SK-N-SH (cell line): Measurements from ENCODE around the gene MPST. TPM values are rescaled to one million over a fixed set of nuclear protein-coding genes. Genes with fewer than 3 reads are reported as not detected.

Experiments
- CTCF ChIA-PET: fragments of 300-600, 350-600 bp; formaldehyde crosslinking; extraction: SDS; loops from one replicate; lab custom pipeline; 2021; lab: Yijun Ruan, JAX
- POLR2A ChIA-PET: fragments of 350-600 bp; sonication (Branson Sonifier 250); formaldehyde crosslinking; extraction: SDS; loops from one replicate; lab custom pipeline; 2020; ENCODE audit warnings: antibody characterized with exemption, inconsistent platforms; lab: Yijun Ruan, JAX
- DNase-seq: peaks from one replicate; pipeline ENCODE4 v3.0.0; 2012
- H2AFZ ChIP-seq: fragments of 200-600 bp; sonication (generic); 2 replicates; pipeline ENCODE4 v1.8.1; 2016; ENCODE audit warnings: antibody characterized with exemption, mild to moderate bottlenecking, low read depth
- H3F3A ChIP-seq: fragments of 200-600 bp; sonication (generic); replicated peaks from 2 replicates; pipeline ENCODE3; 2016; ENCODE audit warnings: antibody characterized with exemption, mild to moderate bottlenecking; ENCODE audit not compliant: insufficient read depth
- H3K27ac ChIP-seq, 2 experiments: fragments of 200-500 bp in 1 of 2; fragments of 200-600 bp in 1 of 2; sonication (Bioruptor generic) in 1 of 2; sonication (generic), shearing (Covaris generic) in 1 of 2; 2 replicates each; pipeline versions ENCODE4 v1.5.1 to v1.6.1; 2014 to 2016; ENCODE audit warnings: low read depth in 2 of 2, inconsistent platforms in 1 of 2, low read length in 1 of 2, mild to moderate bottlenecking in 1 of 2, mixed read lengths in 1 of 2
- H3K27me3 ChIP-seq: fragments of 200-600 bp; sonication (generic), shearing (Covaris generic); 2 replicates; pipeline ENCODE4 v1.6.1; 2016; ENCODE audit warnings: mixed run types; ENCODE audit not compliant: insufficient read depth
- H3K36me3 ChIP-seq, 2 experiments: fragments of 200-500 bp in 1 of 2; fragments of 200-600 bp in 1 of 2; sonication (Bioruptor generic) in 1 of 2; sonication (generic) in 1 of 2; replicated peaks in 1 of 2; 2 replicates each; pipeline versions ENCODE3 to v1.5.1; 2014 to 2016; ENCODE audit warnings: low read length in 1 of 2, mild to moderate bottlenecking in 1 of 2; ENCODE audit not compliant: insufficient read depth in 2 of 2, control insufficient read depth in 1 of 2
- H3K4me1 ChIP-seq, 2 experiments: fragments of 200-500 bp in 1 of 2; fragments of 200-600 bp in 1 of 2; sonication (Bioruptor generic) in 1 of 2; sonication (generic), shearing (Covaris generic) in 1 of 2; 2 replicates each; pipeline versions ENCODE4 v1.5.1 to v1.6.1; 2014 to 2016; ENCODE audit warnings: low read depth in 1 of 2, low read length in 1 of 2, mixed run types in 1 of 2; ENCODE audit not compliant: insufficient read depth in 2 of 2, control insufficient read depth in 1 of 2
- H3K4me2 ChIP-seq: fragments of 200-600 bp; sonication (generic), shearing (Covaris generic); 2 replicates; pipeline ENCODE4 v1.6.1; 2017; ENCODE audit warnings: mixed run types
- H3K4me3 ChIP-seq, 2 experiments: fragments of 200-500 bp in 1 of 2; fragments of 200-600 bp in 1 of 2; sonication (Bioruptor generic) in 1 of 2; sonication (generic), shearing (Covaris generic) in 1 of 2; 2 replicates each; pipeline versions ENCODE4 v1.5.1 to v1.8.1; 2014 to 2016; ENCODE audit warnings: low read depth in 2 of 2, inconsistent platforms in 1 of 2, low read length in 1 of 2, mild to moderate bottlenecking in 1 of 2, mixed read lengths in 1 of 2, moderate library complexity in 1 of 2
- H3K79me2 ChIP-seq: fragments of 200-600 bp; sonication (generic); 2 replicates; pipeline ENCODE4 v1.8.1; 2017; ENCODE audit warnings: mild to moderate bottlenecking; ENCODE audit not compliant: insufficient read depth
- H3K9ac ChIP-seq: fragments of 200-600 bp; sonication (generic); 2 replicates; pipeline ENCODE4 v1.6.1; 2017; ENCODE audit warnings: mixed run types
- H3K9me2 ChIP-seq: fragments of 200-600 bp; sonication (generic); 2 replicates; pipeline ENCODE4 v1.6.1; 2017; ENCODE audit warnings: mixed run types
- H3K9me3 ChIP-seq: fragments of 200-600 bp; sonication (generic); 2 replicates; pipeline ENCODE4 v1.6.1; 2017; ENCODE audit warnings: mixed run types, mild to moderate bottlenecking, moderate library complexity
- H4K20me1 ChIP-seq: fragments of 200-600 bp; sonication (generic); 2 replicates; pipeline ENCODE4 v1.6.1; 2017; ENCODE audit warnings: mild to moderate bottlenecking, mixed run types; ENCODE audit not compliant: insufficient read depth
- CHD2 ChIP-seq: fragments of 150-350 bp; IDR thresholded peaks from 2 replicates; pipeline ENCODE4 v1.6.1; 2018; ENCODE audit warnings: low read length; ENCODE audit not compliant: partially characterized antibody
- EP300 ChIP-seq, 2 experiments: IDR thresholded peaks; 2 replicates each; pipeline versions ENCODE4 v1.4.0 to v1.6.1; 2012; ENCODE audit warnings: borderline replicate concordance in 1 of 2, low read depth in 1 of 2, low read length in 1 of 2
- EZH2phosphoT487 ChIP-seq: fragments of 200-600 bp; sonication (generic); IDR thresholded peaks from 2 replicates; pipeline ENCODE4 v1.6.1; 2017; ENCODE audit warnings: low read depth, mixed run types, mild to moderate bottlenecking, antibody characterized with exemption, moderate library complexity, borderline replicate concordance
- FOXJ3 ChIP-seq: sonication (generic); formaldehyde crosslinking; IDR thresholded peaks from 2 replicates; pipeline ENCODE4 v1.5.1; 2020; ENCODE audit warnings: mild to moderate bottlenecking, missing genetic modification reagents
- MAX ChIP-seq: IDR thresholded peaks from 2 replicates; pipeline ENCODE4 v1.4.0; 2012; ENCODE audit warnings: low read depth
- MEF2A ChIP-seq: IDR thresholded peaks from 2 replicates; pipeline ENCODE4 v1.4.0; 2012; ENCODE audit warnings: low read depth, borderline replicate concordance
- MXI1 ChIP-seq: IDR thresholded peaks from 2 replicates; pipeline ENCODE4 v1.6.1; 2012; ENCODE audit warnings: mild to moderate bottlenecking, low read depth, low read length, improper control_type of control experiment
- NRF1 ChIP-seq: IDR thresholded peaks from 2 replicates; pipeline ENCODE4 v1.6.1; 2012; ENCODE audit warnings: low read depth, mild to moderate bottlenecking, low read length
- POLR2AphosphoS5 ChIP-seq: IDR thresholded peaks from 2 replicates; pipeline ENCODE4 v1.6.1; 2012; ENCODE audit warnings: low read depth, low read length
- REST ChIP-seq: IDR thresholded peaks from 2 replicates; pipeline ENCODE4 v1.6.1; 2012; ENCODE audit warnings: mild to moderate bottlenecking, low read depth, low read length, moderate library complexity
- RFX5 ChIP-seq: IDR thresholded peaks from 2 replicates; pipeline ENCODE4 v1.6.1; 2012; ENCODE audit warnings: mild to moderate bottlenecking, improper control_type of control experiment, low read length
- RXRA ChIP-seq: IDR thresholded peaks from 2 replicates; pipeline ENCODE4 v1.4.0; 2012; ENCODE audit warnings: low read depth, mild to moderate bottlenecking, borderline replicate concordance
- SIN3A ChIP-seq: IDR thresholded peaks from 2 replicates; pipeline ENCODE4 v1.6.1; 2012; ENCODE audit warnings: low read depth, mild to moderate bottlenecking, low read length, moderate library complexity, borderline replicate concordance
- SMC3 ChIP-seq: IDR thresholded peaks from 2 replicates; pipeline ENCODE4 v1.6.1; 2012; ENCODE audit warnings: low read depth, low read length, improper control_type of control experiment
- TAF1 ChIP-seq: IDR thresholded peaks from 2 replicates; pipeline ENCODE4 v1.6.1; 2012; ENCODE audit warnings: low read depth, mild to moderate bottlenecking, low read length, moderate library complexity, borderline replicate concordance
- TEAD4 ChIP-seq: IDR thresholded peaks from 2 replicates; pipeline ENCODE4 v1.4.0; 2012; ENCODE audit warnings: mild to moderate bottlenecking, borderline replicate concordance; ENCODE audit not compliant: insufficient read depth
- USF2 ChIP-seq: fragments of 150-350 bp; IDR thresholded peaks from 2 replicates; pipeline ENCODE4 v1.6.1; 2017; ENCODE audit warnings: antibody characterized with exemption, low read length, low read depth, borderline replicate concordance
- YY1 ChIP-seq: IDR thresholded peaks from 2 replicates; pipeline ENCODE4 v1.4.0; 2012; ENCODE audit warnings: low read depth, mild to moderate bottlenecking
- ZBTB33 ChIP-seq: IDR thresholded peaks from 2 replicates; pipeline ENCODE4 v1.4.0; 2012; ENCODE audit warnings: low read depth, borderline replicate concordance
- WGBS: methylation state at CpG from one replicate; pipeline ENCODE4 v1.1.6; 2017; ENCODE audit warnings: low lambda C conversion rate; 5-methylcytosine and 5-hydroxymethylcytosine counted together
- polyA plus RNA-seq, 3 experiments: library from polyadenylated mRNA; depleted of rRNA; stranded (reverse); fragments of >200 nt; gene quantifications; 2 replicates each; pipeline ENCODE4 v1.2.3, GENCODE V29; 2012

The MPST gene
- polyA plus RNA-seq, 1 of the 3 experiments (the other 2 are of a cell fraction), result 60.4 TPM

GRCh38 chr22:37046589-37046988 lies 27.0 kb downstream of the MPST start:
- no peaks in the 10 kb centered on the region for H4K20me1 ChIP-seq
- H3K27me3 ChIP-seq, result no peaks in the 10 kb centered on the region
- no peak overlapping the region for H3K4me2 ChIP-seq
- H3K36me3 ChIP-seq, result no peaks in the 10 kb centered on the region
- peaks cover 0 to 1% of the 10 kb centered on the region in 2 experiments; a peak in 1 of 4 replicates for H3K4me1 ChIP-seq
- no peak overlapping the region for H2AFZ ChIP-seq
- no peaks in the 10 kb centered on the region for H3K9me3 ChIP-seq
- H3K4me3 ChIP-seq, result no peak overlapping the region
- TF ChIP-seq REST (no peak), SIN3A (no peak), NRF1 (no peak), FOXJ3 (CRISPR knock-in tag) (no peak), EP300 (IDR thresholded peaks at IDR 0.05; ENCODE audit: borderline replicate concordance in 1 of 2, low read depth in 1 of 2, low read length in 1 of 2) (no peak), USF2 (no peak), RFX5 (no peak), TAF1 (no peak), POLR2AphosphoS5 (no peak), TEAD4 (no peak), MAX (no peak), RXRA (no peak), MXI1 (no peak), YY1 (no peak), MEF2A (no peak), SMC3 (no peak), EZH2phosphoT487 (no peak), ZBTB33 (no peak), CHD2 (no peak)
- TF ChIP-seq, all 33 proteins: peak for 0
- Histone ChIP-seq H3K79me2 (no peaks in the 10 kb centered on the region), H3K27ac (no peak overlapping the region), H3F3A (no peaks in the 10 kb centered on the region), H3K9ac (no peak overlapping the region), H3K9me2 (no peaks in the 10 kb centered on the region)
- DNase-seq, result no peak
- WGBS, result 95% methylated on average over 5 of the region's 6 CpGs
- ChIA-PET POLR2A (no interaction called here), CTCF (interaction anchor here (0.7 to 1.6 kb wide), 6 partner anchors 9 to 153 kb away, joined by 3 to 7 read pairs (median 3); no protein-coding TSS in a partner anchor)
